Peyer's patch (tissue), 4 donors: ENCODE results near the gene AKAP13.

Experiments
- CTCF ChIP-seq, 6 experiments: fragments of 450-650 bp in 4 of 6; fragments of 200-600 bp in 2 of 6; sonication (generic) in 1 of 6; IDR thresholded peaks; one replicate each; pipeline ENCODE4 v1.5.1; 2017 to 2019; ENCODE audit warnings: antibody characterized with exemption in 6 of 6, mild to moderate bottlenecking in 3 of 6, moderate library complexity in 1 of 6
- POLR2A ChIP-seq, 2 donors: fragments of 450-650 bp; IDR thresholded peaks; one replicate each; pipeline ENCODE4 v1.5.1; 2017; ENCODE audit warnings: antibody characterized with exemption in 2 of 2, mild to moderate bottlenecking in 2 of 2, moderate library complexity in 2 of 2

- TF ChIP-seq CTCF (IDR thresholded peaks at IDR 0.05) (no peak), POLR2A (IDR thresholded peaks at IDR 0.05) (no peak)
These were observed 38.8 kb downstream of the AKAP13 start for GRCh38 chr15:85419161-85419560.
